ENCODE results near the gene LAMTOR1.
"Not testable (repeated sequence)": the region's sequence is repeated elsewhere in the genome, so short reads cannot be mapped to it uniquely, and the experiment has no call there.

DNA sequence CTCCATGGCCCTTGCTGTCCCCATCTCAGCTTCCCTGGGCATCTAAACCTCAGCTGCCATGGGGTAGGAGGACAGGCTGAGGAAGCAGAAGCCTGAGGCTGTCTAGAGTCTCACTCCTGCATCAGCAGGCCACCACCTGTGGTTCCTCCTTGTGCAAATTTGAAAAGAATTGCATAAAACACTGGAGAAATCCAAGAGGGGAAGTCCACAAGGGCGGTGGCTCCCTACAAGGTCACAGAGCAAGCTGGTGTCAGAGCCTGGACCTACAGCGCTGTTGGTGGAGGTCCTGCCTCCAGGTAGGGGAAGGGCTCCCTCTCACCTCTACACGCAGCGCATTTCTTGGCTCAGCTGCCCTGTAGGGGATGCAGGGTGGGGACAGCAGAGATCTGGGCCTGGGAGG is 32.4 kb upstream of the LAMTOR1 start, which contains the start of gene FOLR3:
- not testable (repeated sequence) for TF ChIP-seq CTCF, POLR2A (IDR thresholded peaks at IDR 0.05)

Measured in body of pancreas (tissue), 4 donors.